ENCODE results near the gene ZBTB47.

- TF ChIP-seq CTCF (IDR thresholded peaks at IDR 0.05; ENCODE audit: low read depth, low read length) (no peak), POLR2A (IDR thresholded peaks at IDR 0.05; ENCODE audit: extremely low read depth, insufficient read length) (no peak), MYC (IDR thresholded peaks at IDR 0.05; ENCODE audit: low read depth, low read length) (no peak), MAX (IDR thresholded peaks at IDR 0.05; ENCODE audit: low read depth, low read length) (no peak)
Observed at GRCh38 chr3:42714171-42714852, 60.8 kb downstream of the ZBTB47 start.

Data from NB4 (cell line).